Measurements from ENCODE around the gene XXYLT1. TPM values are rescaled to one million over a fixed set of nuclear protein-coding genes. Genes with fewer than 3 reads are reported as not detected.

Gene XXYLT1
- total RNA-seq, 4 donors from 2014 or later: 14.1 to 23.7 (median 15.4) TPM

DNA sequence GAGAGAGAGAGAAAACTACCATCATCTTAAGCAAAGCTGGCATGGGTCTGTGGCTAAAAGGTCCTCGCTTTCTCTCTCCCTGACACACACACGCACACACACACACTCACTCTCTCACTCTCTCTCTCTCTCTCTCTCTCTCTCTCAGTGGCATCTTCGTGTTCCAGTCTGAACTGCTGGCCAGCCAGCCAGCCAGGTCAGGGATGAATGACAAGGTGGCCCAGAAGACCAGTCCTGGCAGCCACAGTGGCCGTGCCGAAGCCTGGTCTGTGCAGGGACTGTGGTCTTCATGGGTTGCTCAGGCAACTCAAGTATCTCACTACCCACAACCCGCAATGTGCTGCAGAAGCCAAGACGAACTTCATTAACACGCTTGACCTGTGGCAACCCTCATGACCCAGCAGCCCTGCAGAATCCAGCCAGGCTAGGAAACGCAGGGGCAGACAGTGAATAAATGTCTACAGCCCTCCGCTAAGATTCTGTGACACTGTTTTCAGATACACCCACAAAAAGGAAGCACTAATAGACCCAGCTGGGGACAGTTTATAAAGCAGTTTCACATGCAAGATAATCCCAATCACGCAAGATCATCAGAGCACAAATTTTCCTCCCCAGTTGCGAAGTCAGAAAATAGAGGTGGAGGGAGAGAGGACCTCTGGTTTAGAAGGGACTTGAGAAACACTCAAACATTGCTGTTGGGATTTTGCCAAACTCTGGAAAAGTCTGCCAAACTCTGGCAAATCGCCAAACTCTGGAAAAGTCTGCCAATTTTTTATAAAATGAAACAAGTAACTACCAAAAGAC is 66.4 kb downstream of the XXYLT1 start:
- H3K9me3 ChIP-seq: no peaks in the 10 kb centered on the region
- H3K4me3 ChIP-seq: peak overlapping the region in 1 of 4 donors; percentile 23
- H3K27ac ChIP-seq: peak overlapping the region; percentile 60 to 90 (median 86)
- peaks cover 11 to 54% (median 41%) of the 10 kb centered on the region in 3 donors for H3K4me1 ChIP-seq
- 52 to 57% methylated on average over 10 to 12 of the region's 13 CpGs for WGBS, 2 donors
- H3K36me3 ChIP-seq: no peaks in the 10 kb centered on the region
- no peaks in the 10 kb centered on the region for H3K27me3 ChIP-seq
- intact Hi-C loops (cut with DNase I): no loop called here
- TF ChIP-seq, protein P1, sequence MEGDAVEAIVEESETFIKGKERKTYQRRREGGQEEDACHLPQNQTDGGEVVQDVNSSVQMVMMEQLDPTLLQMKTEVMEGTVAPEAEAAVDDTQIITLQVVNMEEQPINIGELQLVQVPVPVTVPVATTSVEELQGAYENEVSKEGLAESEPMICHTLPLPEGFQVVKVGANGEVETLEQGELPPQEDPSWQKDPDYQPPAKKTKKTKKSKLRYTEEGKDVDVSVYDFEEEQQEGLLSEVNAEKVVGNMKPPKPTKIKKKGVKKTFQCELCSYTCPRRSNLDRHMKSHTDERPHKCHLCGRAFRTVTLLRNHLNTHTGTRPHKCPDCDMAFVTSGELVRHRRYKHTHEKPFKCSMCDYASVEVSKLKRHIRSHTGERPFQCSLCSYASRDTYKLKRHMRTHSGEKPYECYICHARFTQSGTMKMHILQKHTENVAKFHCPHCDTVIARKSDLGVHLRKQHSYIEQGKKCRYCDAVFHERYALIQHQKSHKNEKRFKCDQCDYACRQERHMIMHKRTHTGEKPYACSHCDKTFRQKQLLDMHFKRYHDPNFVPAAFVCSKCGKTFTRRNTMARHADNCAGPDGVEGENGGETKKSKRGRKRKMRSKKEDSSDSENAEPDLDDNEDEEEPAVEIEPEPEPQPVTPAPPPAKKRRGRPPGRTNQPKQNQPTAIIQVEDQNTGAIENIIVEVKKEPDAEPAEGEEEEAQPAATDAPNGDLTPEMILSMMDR (IDR thresholded peaks at IDR 0.05): no peak
- no peak for TF ChIP-seq POLR2A (IDR thresholded peaks at IDR 0.05)
- no peak for DNase-seq

DNA sequence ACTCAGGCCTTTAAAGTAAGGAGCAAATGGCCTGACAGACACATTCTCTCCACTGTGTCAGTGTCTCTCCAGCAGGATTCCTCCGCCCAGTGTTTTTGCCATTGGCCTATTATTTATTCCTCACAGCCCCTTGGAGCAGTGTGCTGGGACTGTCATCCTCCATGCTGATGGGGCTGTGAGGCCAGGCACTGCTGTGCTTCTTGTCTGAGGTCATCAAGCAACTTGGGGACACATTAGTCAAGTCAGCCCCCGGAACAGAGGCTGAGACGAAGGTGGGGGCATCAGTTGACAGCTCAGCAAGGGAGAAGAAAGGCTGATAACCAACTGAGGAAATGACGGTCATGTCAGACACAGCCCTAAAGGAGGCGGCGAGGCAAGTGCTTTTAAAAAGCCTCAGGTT is 67.4 kb downstream of the XXYLT1 start:
- H3K27me3 ChIP-seq: no peaks in the 10 kb centered on the region
- peaks cover 6 to 48% (median 31%) of the 10 kb centered on the region in 3 donors for H3K4me1 ChIP-seq
- DNase-seq: no peak
- H3K4me3 ChIP-seq: no peak overlapping the region
- H3K27ac ChIP-seq: peak overlapping the region; percentile 60 to 90 (median 70)
- no peaks in the 10 kb centered on the region for H3K9me3 ChIP-seq
- WGBS, 2 donors: 76 to 93% methylated on average over 6 of the region's 6 CpGs
- TF ChIP-seq, protein P1 (IDR thresholded peaks at IDR 0.05): no peak
- no peak for TF ChIP-seq POLR2A (IDR thresholded peaks at IDR 0.05)
- intact Hi-C loops (cut with DNase I): no loop called here
- no peaks in the 10 kb centered on the region for H3K36me3 ChIP-seq

DNA sequence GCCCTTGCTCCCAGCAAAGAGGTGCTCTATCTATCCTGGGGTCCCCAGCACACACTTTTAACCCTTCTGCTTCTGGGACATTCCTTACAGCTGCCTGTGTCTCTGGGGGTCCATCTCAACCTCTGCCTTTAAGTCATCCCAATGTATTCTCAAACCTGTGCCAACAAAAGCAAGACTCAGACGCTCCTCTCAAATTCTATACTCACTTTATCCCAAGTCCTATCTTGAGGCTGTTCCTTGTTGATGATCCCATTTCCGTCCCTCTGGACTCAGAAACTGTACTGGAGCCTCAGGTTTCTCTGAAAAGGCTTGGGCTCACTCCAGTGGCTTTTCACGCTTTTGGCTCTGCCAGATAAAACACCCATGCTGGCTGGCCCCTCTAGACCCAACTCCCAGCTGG is 69.7 kb downstream of the XXYLT1 start:
- intact Hi-C loops (cut with DNase I): no loop called here
- 92 to 100% methylated on average over 1 to 3 of the region's 3 CpGs for WGBS, 2 donors
- Histone ChIP-seq H3K27ac (no peak overlapping the region), H3K27me3 (no peaks in the 10 kb centered on the region), H3K4me3 (no peak overlapping the region), H3K4me1 (peaks cover 6 to 51% (median 25%) of the 10 kb centered on the region in 3 donors), H3K9me3 (no peaks in the 10 kb centered on the region), H3K36me3 (no peaks in the 10 kb centered on the region)
- DNase-seq: no peak
- TF ChIP-seq, protein P1 (IDR thresholded peaks at IDR 0.05): no peak
- TF ChIP-seq POLR2A (IDR thresholded peaks at IDR 0.05): no peak

DNA sequence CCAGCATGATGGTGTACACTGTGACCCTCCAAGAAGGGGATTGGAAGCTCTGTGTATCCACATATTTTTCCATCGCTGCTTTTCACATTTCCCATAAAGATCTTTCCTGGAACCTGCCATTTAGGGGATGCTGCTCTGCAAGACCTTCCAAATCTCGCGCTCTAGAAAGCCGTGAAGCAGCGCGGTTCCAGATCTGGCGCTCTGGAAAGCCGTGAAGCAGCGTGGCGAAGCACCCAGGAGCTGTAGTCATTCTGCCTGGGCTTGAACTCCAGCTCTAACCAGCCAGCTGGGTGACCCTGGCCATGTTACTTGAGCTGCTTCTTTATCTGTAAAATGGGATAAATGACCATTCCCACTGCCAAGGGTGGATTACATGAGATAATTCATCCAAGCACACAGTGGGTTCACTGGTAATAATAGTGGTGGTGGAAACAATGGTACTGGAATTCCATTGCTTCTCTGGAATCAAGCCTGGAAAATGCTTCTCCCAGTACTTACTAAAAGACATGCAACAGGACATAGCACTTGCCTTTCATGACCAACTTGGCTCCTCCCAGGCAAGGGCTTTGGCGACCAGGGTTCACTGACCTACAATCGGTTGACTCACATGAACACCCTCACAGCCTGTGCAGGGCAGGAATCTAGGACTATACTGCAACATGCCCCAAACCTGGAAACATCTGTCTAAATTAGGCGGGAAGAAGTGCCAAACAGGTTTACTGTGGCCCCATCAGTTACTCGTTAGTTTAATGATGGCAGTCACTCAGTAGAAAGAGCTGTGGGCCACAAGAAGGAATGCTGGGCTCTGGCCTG is 70.7 kb downstream of the XXYLT1 start:
- no peak overlapping the region for H3K27ac ChIP-seq
- H3K9me3 ChIP-seq: no peaks in the 10 kb centered on the region
- no peak for DNase-seq
- H3K36me3 ChIP-seq: no peaks in the 10 kb centered on the region
- H3K27me3 ChIP-seq: no peaks in the 10 kb centered on the region
- no peak overlapping the region for H3K4me3 ChIP-seq
- intact Hi-C loops (cut with DNase I): no loop called here
- H3K4me1 ChIP-seq: peaks cover 12 to 55% (median 31%) of the 10 kb centered on the region in 3 donors
- TF ChIP-seq, protein P1 (IDR thresholded peaks at IDR 0.05): no peak
- no peak for TF ChIP-seq POLR2A (IDR thresholded peaks at IDR 0.05)
- 90% methylated on average over 11 to 12 of the region's 14 CpGs for WGBS, 2 donors
